CD4-positive, alpha-beta T cell (primary cell): ENCODE data around the gene PPP1R15A. TPM values are rescaled to one million over a fixed set of nuclear protein-coding genes. Genes with fewer than 3 reads are reported as not detected.
"Not testable (repeated sequence)": the region's sequence is repeated elsewhere in the genome, so short reads cannot be mapped to it uniquely, and the experiment has no call there.

Experiments
- ATAC-seq: fragments of 200-7000 bp; cut with Tn5 transposase; one replicate; pipeline ENCODE4 v1.10.0; 2022; ENCODE audit warnings: mild to moderate bottlenecking; ENCODE audit not compliant: poor library complexity
- CTCF ChIA-PET: fragments of 350-600 bp; sonication (Branson Sonifier 250); formaldehyde crosslinking; loops from one replicate; lab custom pipeline; 2021; ENCODE audit warnings: antibody characterized with exemption, inconsistent platforms; lab: Charles Lee
- POLR2A ChIA-PET: fragments of 350-600 bp; sonication (Branson Sonifier 250); formaldehyde crosslinking; loops from one replicate; lab custom pipeline; 2021; ENCODE audit warnings: antibody characterized with exemption, inconsistent platforms; lab: Charles Lee
- DNase-seq, 14 experiments: peaks; one replicate each; pipeline ENCODE4 v3.0.0-alpha.2; 2013 to 2020; ENCODE audit warnings: mixed read lengths in 2 of 14
- H3K27ac ChIP-seq, 2 donors: one replicate each; pipeline versions ENCODE4 v1.5.1 to v1.7.0; 2013; ENCODE audit warnings: low read length in 2 of 2, low read depth in 1 of 2, mild to moderate bottlenecking in 1 of 2
- H3K27me3 ChIP-seq, 2 experiments: 1 replicate in 1 of 2; 2 replicates in 1 of 2; pipeline versions ENCODE4 v1.6.1 to v1.7.0; 2013; ENCODE audit warnings: low read length in 2 of 2, control low read depth in 1 of 2, mild to moderate bottlenecking in 1 of 2, moderate library complexity in 1 of 2; ENCODE audit not compliant: insufficient read depth in 2 of 2, control insufficient read depth in 1 of 2
- H3K36me3 ChIP-seq: one replicate; pipeline ENCODE4 v1.6.1; 2013; ENCODE audit warnings: low read length, control low read depth; ENCODE audit not compliant: insufficient read depth
- H3K4me1 ChIP-seq: one replicate; pipeline ENCODE4 v1.6.1; 2013; ENCODE audit warnings: low read length, control low read depth; ENCODE audit not compliant: insufficient read depth
- H3K4me3 ChIP-seq: one replicate; pipeline ENCODE4 v1.5.1; 2013; ENCODE audit warnings: mild to moderate bottlenecking, low read length, moderate library complexity
- H3K9me3 ChIP-seq, 2 experiments: 1 replicate in 1 of 2; 2 replicates in 1 of 2; pipeline versions ENCODE4 v1.6.1 to v1.7.0; 2013; ENCODE audit warnings: low read length in 2 of 2, mild to moderate bottlenecking in 2 of 2, control low read depth in 1 of 2, moderate library complexity in 1 of 2; ENCODE audit not compliant: control insufficient read depth in 1 of 2, insufficient read depth in 1 of 2
- H3K27ac Mint-ChIP-seq: one replicate; pipeline ENCODE4 v1.8.0; 2020; ENCODE audit warnings: mixed read lengths
- H3K27me3 Mint-ChIP-seq: one replicate; pipeline ENCODE4 v1.8.0; 2021; ENCODE audit warnings: mixed read lengths
- H3K36me3 Mint-ChIP-seq: one replicate; pipeline ENCODE4 v1.8.0; 2021; ENCODE audit warnings: low read depth, mixed read lengths
- H3K4me1 Mint-ChIP-seq: one replicate; pipeline ENCODE4 v1.8.0; 2021; ENCODE audit warnings: low read depth, mixed read lengths
- H3K4me3 Mint-ChIP-seq: one replicate; pipeline ENCODE4 v1.8.0; 2020; ENCODE audit warnings: mild to moderate bottlenecking, mixed read lengths
- H3K9me3 Mint-ChIP-seq: one replicate; pipeline ENCODE4 v1.8.0; 2020; ENCODE audit warnings: mixed read lengths
- CTCF ChIP-seq: fragments of 200-600 bp; IDR thresholded peaks from one replicate; pipeline ENCODE4 v1.8.0; 2022; ENCODE audit warnings: antibody characterized with exemption, mild to moderate bottlenecking
- intact Hi-C, 2 experiments: fragments of 100-400 bp; cut with DNase I in 1 of 2; cut with micrococcal nuclease in 1 of 2; formaldehyde crosslinking; loops; one replicate each; pipeline versions ENCODE4 v1.15.1 to v1.9.0; 2023 to 2025; cut with DNase I, micrococcal nuclease
- total RNA-seq, 174 experiments: library from RNA in 2 of 174; stranded (reverse) in 2 of 174; gene quantifications; one replicate each; pipeline ENCODE4 v1.2.3 and lab custom pipeline; 2021 to 2026

PPP1R15A gene
- total RNA-seq, 2 experiments from 2014 or later, result 569 to 584 TPM

- intact Hi-C loops, result loop anchor here (1.0 to 5.0 kb wide), 5 partner anchors 22 to 64 kb away; partner anchors contain the start of genes DHDH (in 1 of the 2) and FTL (in 1 of the 2)
- ChIA-PET CTCF (interaction anchor here (1.2 to 2.6 kb wide), 4 partner anchors 27 to 93 kb away, joined by 3 to 13 read pairs (median 7); partner anchors contain the start of genes GYS1 and RUVBL2), POLR2A (interaction anchor here (1.0 to 3.2 kb wide), 11 partner anchors 17 to 105 kb away, joined by 3 to 55 read pairs (median 4); partner anchors contain the start of genes DHDH, FTL, GYS1 and PPP1R15A)
- peaks cover 25% of the 10 kb centered on the region for H3K36me3 ChIP-seq
- H3K9me3 Mint-ChIP-seq, result no peaks in the 10 kb centered on the region
- peak overlapping the region; percentile 65 to 72 for H3K27ac ChIP-seq
- H3K27me3 Mint-ChIP-seq, result no peaks in the 10 kb centered on the region
- H3K4me1 ChIP-seq, result peaks cover 43% of the 10 kb centered on the region
- H3K4me3 Mint-ChIP-seq, result peak overlapping the region; percentile 95
- TF ChIP-seq CTCF, result no peak
- peaks cover 43% of the 10 kb centered on the region for H3K36me3 Mint-ChIP-seq
- H3K4me1 Mint-ChIP-seq, result peaks cover 35% of the 10 kb centered on the region
- H3K4me3 ChIP-seq, result peak overlapping the region; percentile 92
- ATAC-seq (peak; percentile 34), DNase-seq (peak in 6 of 14 experiments; percentile 21 to 66 (median 48))
- H3K9me3 ChIP-seq, result no peaks in the 10 kb centered on the region
- peak overlapping the region; percentile 88 for H3K27ac Mint-ChIP-seq
- H3K27me3 ChIP-seq, result peaks cover 0 to 5% of the 10 kb centered on the region in 2 experiments
Observed at GRCh38 chr19:48900477-48901406, 28.5 kb downstream of the PPP1R15A start.

DNA sequence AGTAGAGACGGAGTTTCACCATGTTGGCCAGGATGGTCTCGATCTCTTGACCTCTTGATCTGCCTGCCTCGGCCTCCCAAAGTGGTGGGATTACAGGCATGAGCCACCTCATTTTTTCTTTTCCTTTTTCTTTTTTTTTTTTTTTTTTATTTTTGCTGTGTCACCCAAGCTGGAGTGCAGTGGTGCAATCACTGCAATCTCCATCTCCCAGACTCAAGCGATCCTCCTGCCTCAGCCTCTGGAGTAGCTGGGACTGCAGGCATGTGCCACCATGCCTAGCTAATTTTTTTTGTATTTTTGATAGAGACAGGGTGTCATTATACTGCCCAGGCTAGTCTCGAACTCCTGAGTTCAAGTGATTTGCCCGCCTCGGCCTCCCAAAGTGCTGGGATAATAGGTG is 30.1 kb downstream of the PPP1R15A start:
- H3K9me3 Mint-ChIP-seq, H3K27me3 ChIP-seq, H3K4me3 ChIP-seq, H3K27ac ChIP-seq, POLR2A ChIA-PET, H3K9me3 ChIP-seq, H3K27me3 Mint-ChIP-seq, H3K27ac Mint-ChIP-seq, DNase-seq, H3K4me3 Mint-ChIP-seq, ATAC-seq: not testable (repeated sequence)
- Histone ChIP-seq H3K36me3 (peaks cover 29% of the 10 kb centered on the region), H3K4me1 (peaks cover 37% of the 10 kb centered on the region)
- intact Hi-C loops, result loop anchor here in 1 of 2 experiments (5.0 kb wide), 1 partner anchor 45 kb away; no protein-coding TSS in a partner anchor
- CTCF ChIA-PET, result interaction anchor here (0.9 to 1.3 kb wide), 2 partner anchors 68 to 256 kb away, joined by 3 read pairs; partner anchors contain the start of gene CA11
- H3K36me3 Mint-ChIP-seq, result peaks cover 52% of the 10 kb centered on the region
- H3K4me1 Mint-ChIP-seq, result peaks cover 26% of the 10 kb centered on the region

DNA sequence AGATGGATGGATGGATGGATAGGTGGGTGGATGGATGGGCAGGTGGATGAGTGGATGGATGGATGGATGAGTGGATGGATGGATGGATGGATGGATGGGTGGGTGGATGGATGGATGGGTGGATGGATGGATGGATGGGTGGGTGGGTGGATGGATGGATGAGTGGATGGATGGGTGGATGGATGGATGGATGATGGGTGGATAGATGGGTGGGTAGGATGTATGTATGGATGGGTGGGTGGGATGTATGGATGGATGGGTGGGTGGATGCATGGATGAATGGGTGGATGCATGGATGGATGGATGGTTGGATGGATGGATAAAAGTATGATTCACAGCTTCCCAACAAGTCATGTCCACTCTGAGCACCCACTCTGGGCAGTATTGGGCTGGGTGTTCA is 31.6 kb downstream of the PPP1R15A start:
- H3K27ac ChIP-seq, H3K4me3 ChIP-seq, H3K27ac Mint-ChIP-seq, H3K9me3 ChIP-seq, DNase-seq, CTCF ChIA-PET, H3K9me3 Mint-ChIP-seq, H3K27me3 ChIP-seq, H3K27me3 Mint-ChIP-seq, POLR2A ChIA-PET, H3K4me3 Mint-ChIP-seq, ATAC-seq: not testable (repeated sequence)
- peaks cover 64% of the 10 kb centered on the region for H3K36me3 Mint-ChIP-seq
- H3K4me1 Mint-ChIP-seq, result peaks cover 26% of the 10 kb centered on the region
- Histone ChIP-seq H3K4me1 (peaks cover 37% of the 10 kb centered on the region), H3K36me3 (peaks cover 40% of the 10 kb centered on the region)
- intact Hi-C loops, result loop anchor here in 1 of 2 experiments (5.0 kb wide), 1 partner anchor 46 kb away; no protein-coding TSS in a partner anchor

GRCh38 chr19:48905664-48906063 is 33.4 kb downstream of the PPP1R15A start:
- H3K27ac ChIP-seq, result no peak overlapping the region
- Mint-ChIP-seq H3K4me3 (no peak overlapping the region), H3K4me1 (peaks cover 18% of the 10 kb centered on the region), H3K36me3 (peaks cover 70% of the 10 kb centered on the region), H3K9me3 (no peaks in the 10 kb centered on the region), H3K27ac (no peak overlapping the region), H3K27me3 (no peaks in the 10 kb centered on the region)
- CTCF ChIA-PET, result no interaction called here
- H3K4me3 ChIP-seq, result no peak overlapping the region
- H3K36me3 ChIP-seq, result peaks cover 52% of the 10 kb centered on the region
- ATAC-seq (no peak), DNase-seq (no peak)
- POLR2A ChIA-PET, result no interaction called here
- no peaks in the 10 kb centered on the region for H3K27me3 ChIP-seq
- no peak for TF ChIP-seq CTCF
- peaks cover 22% of the 10 kb centered on the region for H3K4me1 ChIP-seq
- H3K9me3 ChIP-seq, result no peaks in the 10 kb centered on the region
- intact Hi-C loops, result no loop called here
